Left ventricle myocardium inferior (tissue), 1 donor: ENCODE data around the gene SREBF1. TPM values are rescaled to one million over a fixed set of nuclear protein-coding genes. Genes with fewer than 3 reads are reported as not detected.

Experiments used
- DNase-seq: peaks from one replicate; pipeline ENCODE4 v3.0.0-alpha.2; 2020
- H3K27ac ChIP-seq: fragments of 200-600 bp; replicated peaks from 2 replicates; pipeline ENCODE4 v1.8.0; 2021
- H3K27me3 ChIP-seq: fragments of 200-600 bp; 2 replicates; pipeline ENCODE4 v1.8.0; 2021; ENCODE audit warnings: low read depth
- H3K36me3 ChIP-seq: fragments of 200-600 bp; 2 replicates; pipeline ENCODE4 v1.8.0; 2021
- H3K4me1 ChIP-seq: fragments of 200-600 bp; 2 replicates; pipeline ENCODE4 v1.8.0; 2021
- H3K4me3 ChIP-seq: fragments of 200-600 bp; 2 replicates; pipeline ENCODE4 v1.8.0; 2021; ENCODE audit warnings: mild to moderate bottlenecking, moderate library complexity
- H3K9me3 ChIP-seq: fragments of 200-600 bp; replicated peaks from 2 replicates; pipeline ENCODE4 v1.8.0; 2021
- CTCF ChIP-seq: fragments of 200-600 bp; IDR thresholded peaks from 2 replicates; pipeline ENCODE4 v1.8.0; 2021; ENCODE audit warnings: antibody characterized with exemption, mild to moderate bottlenecking, borderline replicate concordance
- intact Hi-C: fragments of 100-400 bp; cut with micrococcal nuclease; formaldehyde crosslinking; loops from one replicate; pipeline ENCODE4 v1.11.0; 2022
- total RNA-seq: library from RNA; stranded (reverse); fragmentation: NEBNext Ultra II Directional; extraction: Animal tissue kit (Norgen Biotek cat#: 25700); gene quantifications from one replicate; pipeline ENCODE4 v1.2.1, GENCODE V29; 2021
- donor health status: DM: no; HTN: yes; CAD: no; lungs with severe emphysema.

Gene SREBF1
- total RNA-seq, 1 donor from 2014 or later, result 10.2 TPM

DNA sequence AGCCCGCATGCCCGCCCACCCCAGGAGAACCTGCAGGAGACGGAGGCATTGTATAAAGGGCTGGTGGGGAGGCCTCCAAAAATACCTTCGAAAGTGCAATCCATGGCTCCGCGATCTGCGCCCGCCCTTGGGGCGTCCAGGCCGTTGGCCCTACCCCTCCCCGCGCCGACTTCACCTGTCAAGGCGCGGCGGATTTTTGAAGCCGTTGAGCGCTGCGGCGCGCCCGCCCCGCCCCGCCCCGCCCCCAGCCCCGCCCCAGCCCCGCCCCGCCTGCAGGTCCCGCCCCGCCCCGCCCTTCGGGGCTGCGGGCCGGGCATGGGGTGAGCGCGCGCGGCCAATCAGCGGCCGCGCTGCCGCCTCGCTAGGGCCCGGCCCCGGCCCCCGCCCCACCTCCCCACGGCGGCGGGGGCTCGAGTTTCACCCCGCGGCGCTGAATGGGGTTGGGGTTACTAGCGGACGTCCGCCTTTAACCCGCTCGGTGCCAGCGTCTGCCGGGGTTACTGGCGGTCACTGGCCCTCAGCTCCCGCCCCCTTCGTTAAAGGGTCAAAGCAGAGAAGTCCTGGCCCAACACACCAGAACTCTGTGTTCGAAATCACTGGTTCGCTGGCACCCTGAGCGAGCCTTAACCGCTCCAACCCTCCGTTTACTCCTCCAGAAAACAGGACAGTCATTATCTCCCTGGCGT, 13.2 kb downstream of the SREBF1 start:
- peak; percentile 86 for DNase-seq
- Histone ChIP-seq H3K9me3 (no peaks in the 10 kb centered on the region), H3K27ac (peak overlapping the region; percentile 91), H3K4me1 (peaks cover 80% of the 10 kb centered on the region), H3K36me3 (peaks cover 21% of the 10 kb centered on the region), H3K4me3 (peak overlapping the region; percentile 71), H3K27me3 (no peaks in the 10 kb centered on the region)
- intact Hi-C loops, result no loop called here
- no peak for TF ChIP-seq CTCF

DNA sequence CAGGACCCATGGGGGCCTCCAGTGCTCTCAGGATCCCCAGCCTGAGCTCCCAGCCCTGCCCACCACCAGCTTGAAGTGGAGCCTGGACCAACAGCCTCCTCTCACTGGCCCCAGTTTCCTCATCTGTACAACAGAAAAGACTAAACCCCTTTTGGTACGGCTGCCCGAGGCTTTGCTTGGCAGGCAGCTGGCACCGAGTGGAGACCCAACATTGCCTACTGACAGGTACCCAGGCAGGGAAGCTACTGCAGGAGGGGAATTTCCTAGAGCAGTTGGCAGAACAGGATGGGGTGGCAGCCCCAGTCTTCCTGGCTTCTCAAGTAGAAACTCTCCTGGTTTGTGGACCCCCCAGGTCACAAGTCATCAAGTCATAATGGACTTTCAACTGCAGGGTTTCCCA, 14.2 kb downstream of the SREBF1 start:
- H3K36me3 ChIP-seq, result peaks cover 26% of the 10 kb centered on the region
- no peak for DNase-seq
- no peaks in the 10 kb centered on the region for H3K9me3 ChIP-seq
- H3K4me1 ChIP-seq, result peaks cover 90% of the 10 kb centered on the region
- peak overlapping the region; percentile 91 for H3K27ac ChIP-seq
- intact Hi-C loops, result no loop called here
- H3K4me3 ChIP-seq, result peak overlapping the region; percentile 71
- no peaks in the 10 kb centered on the region for H3K27me3 ChIP-seq
- TF ChIP-seq CTCF, result no peak

GRCh38 chr17:17822189-17822588, 14.6 kb downstream of the SREBF1 start:
- intact Hi-C loops, result no loop called here
- Histone ChIP-seq H3K4me3 (peak overlapping the region; percentile 71), H3K9me3 (no peaks in the 10 kb centered on the region), H3K27me3 (no peaks in the 10 kb centered on the region), H3K4me1 (peaks cover 94% of the 10 kb centered on the region), H3K36me3 (peaks cover 30% of the 10 kb centered on the region), H3K27ac (peak overlapping the region; percentile 91)
- peak; percentile 80 for DNase-seq
- TF ChIP-seq CTCF, result no peak

- DNase-seq, result no peak
- H3K4me1 ChIP-seq, result peaks cover 95% of the 10 kb centered on the region
- H3K36me3 ChIP-seq, result peaks cover 41% of the 10 kb centered on the region
- intact Hi-C loops, result no loop called here
- no peaks in the 10 kb centered on the region for H3K27me3 ChIP-seq
- H3K4me3 ChIP-seq, result no peak overlapping the region
- no peak for TF ChIP-seq CTCF
- no peak overlapping the region for H3K27ac ChIP-seq
- H3K9me3 ChIP-seq, result no peaks in the 10 kb centered on the region
Observed at GRCh38 chr17:17820463-17821158, 16.2 kb downstream of the SREBF1 start.

GRCh38 chr17:17820046-17820445, 16.7 kb downstream of the SREBF1 start:
- Histone ChIP-seq H3K27ac (no peak overlapping the region), H3K4me1 (peaks cover 95% of the 10 kb centered on the region), H3K36me3 (peaks cover 46% of the 10 kb centered on the region), H3K9me3 (no peaks in the 10 kb centered on the region), H3K27me3 (no peaks in the 10 kb centered on the region), H3K4me3 (no peak overlapping the region)
- no peak for DNase-seq
- no peak for TF ChIP-seq CTCF
- intact Hi-C loops, result no loop called here
